HG03097 (cell line): Measurements from ENCODE around the gene HMGN1.

Experiments used
- ATAC-seq: cut with Tn5 transposase; IDR thresholded peaks from one replicate; pipeline ENCODE4 v1.9.1; 2021; ENCODE audit not compliant: unreplicated experiment, low FRiP score

The HMGN1 gene

DNA sequence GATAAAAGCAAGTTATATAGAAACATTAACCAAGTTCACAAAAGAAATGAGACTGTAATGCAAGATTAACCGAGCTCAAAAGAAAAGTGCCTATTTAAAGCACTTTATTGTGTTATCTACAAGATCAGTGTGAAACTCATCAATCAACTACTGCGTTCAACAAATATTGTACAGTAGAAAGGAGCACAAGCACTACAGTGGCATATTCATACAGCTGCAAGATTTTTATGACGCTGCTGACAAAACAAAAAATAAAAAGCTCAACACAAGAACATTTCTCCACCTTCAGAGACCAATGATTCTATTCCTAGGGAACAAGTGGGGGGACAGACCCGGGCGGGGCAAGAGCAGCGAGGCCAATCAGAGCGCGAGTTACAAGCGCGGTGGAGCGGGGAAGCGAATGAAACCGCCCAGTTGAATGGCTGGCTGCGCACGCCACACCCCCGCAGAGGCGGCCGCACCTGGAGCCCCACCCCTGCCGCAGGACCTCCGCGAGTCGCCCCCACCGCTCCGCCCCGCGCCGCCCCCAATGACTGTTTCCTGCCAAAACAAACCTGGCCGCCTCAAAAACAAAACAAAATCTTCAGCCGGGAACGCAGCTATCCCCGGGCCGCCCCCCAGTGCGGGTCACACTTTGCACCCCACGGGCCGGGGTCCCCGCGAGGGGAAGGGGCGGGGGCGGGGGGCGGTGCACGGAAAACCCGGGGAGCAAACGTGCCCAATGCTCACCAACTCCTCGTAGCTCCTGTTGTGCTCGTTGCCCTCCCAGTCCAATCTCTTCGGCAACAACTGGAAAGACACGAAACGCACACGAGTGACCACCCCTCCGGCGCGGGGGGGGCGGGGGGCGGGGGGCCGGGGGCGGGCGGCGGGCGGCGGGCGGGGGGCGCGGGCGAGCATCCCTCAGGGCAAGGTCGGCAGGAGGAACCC is 36.5 kb downstream of the HMGN1 start:
- peak; percentile 69 for ATAC-seq

DNA sequence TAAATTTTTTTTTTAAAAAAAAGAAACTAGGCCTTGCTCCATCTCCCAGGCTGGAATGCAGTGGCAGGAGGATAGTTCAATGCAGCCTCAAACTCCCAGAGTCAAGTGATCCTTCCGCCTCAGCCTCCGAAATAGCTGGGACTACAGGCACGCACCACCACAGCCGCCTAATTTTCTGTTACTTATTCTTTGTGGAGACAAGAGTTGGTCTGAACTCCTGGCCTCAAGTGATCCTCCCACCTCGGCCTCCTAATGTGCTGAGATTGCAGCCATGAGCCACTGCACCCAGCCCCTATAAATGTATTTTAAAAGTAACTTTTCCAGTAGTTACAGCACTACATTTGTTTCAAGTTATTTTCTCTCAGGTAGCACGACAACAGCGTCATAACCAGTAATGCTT is 37.7 kb downstream of the HMGN1 start:
- ATAC-seq, result no peak

DNA sequence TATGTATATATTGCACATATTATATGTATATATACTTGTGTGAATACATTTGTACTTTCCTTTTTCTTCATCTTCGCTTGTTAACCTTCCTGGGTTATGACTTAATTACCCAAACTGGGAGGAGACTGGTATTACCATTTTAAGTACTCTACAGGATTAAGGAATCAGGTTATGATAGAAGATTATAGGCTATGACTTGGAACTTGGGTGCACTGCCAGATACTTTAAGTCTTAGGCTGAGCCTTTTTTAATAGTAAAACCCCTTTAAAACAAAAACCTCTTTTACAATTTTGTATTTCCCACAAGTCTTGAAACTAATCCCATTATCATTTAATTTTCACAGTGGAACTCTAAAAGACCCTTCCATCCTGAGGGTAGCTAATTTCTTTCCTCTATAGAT is 41.4 kb downstream of the HMGN1 start:
- ATAC-seq, result no peak

DNA sequence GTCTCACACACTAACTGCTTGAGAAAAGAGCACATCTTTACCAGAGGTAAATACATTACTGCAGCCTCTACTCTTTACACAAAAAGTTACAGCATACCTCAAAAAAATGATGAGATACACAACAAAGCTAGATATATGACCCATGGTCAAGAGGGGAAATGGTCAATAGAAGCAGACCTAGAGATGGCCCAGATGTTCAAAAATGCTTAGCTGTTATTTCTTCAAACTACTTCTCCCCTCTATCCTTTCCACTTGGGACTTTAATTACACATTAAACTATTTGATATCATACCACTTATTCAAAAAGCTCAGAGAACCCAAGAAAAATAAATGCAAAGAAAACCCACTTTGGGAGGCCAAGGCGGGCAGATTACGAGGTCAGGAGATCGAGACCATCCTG is 48.3 kb downstream of the HMGN1 start:
- ATAC-seq, result no peak

DNA sequence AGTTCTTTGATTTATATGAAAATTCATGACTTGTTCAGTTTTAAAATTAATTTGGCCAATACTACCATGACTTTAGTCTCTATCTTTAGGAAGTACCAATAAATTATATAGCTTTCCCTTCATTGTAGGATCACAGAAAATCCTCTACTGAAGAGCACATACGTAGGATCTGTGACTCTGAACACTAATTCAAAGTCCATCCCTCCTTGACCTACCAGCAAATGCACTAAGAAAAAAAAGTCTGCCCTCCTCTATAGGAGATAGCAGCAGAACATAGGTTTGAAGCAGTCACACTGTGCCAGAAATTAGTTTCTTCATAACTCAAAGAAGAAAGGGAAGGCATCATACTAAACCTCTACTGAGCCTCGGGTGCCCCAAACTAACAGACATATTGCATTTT is 52.0 kb downstream of the HMGN1 start:
- no peak for ATAC-seq
